GM21717 (cell line): Measurements from ENCODE around the gene KMT5C.

Experiments
- ATAC-seq: cut with Tn5 transposase; IDR thresholded peaks from one replicate; pipeline ENCODE4 v1.9.1; 2021; ENCODE audit warnings: mild to moderate bottlenecking, moderate library complexity; ENCODE audit not compliant: unreplicated experiment

KMT5C gene

DNA sequence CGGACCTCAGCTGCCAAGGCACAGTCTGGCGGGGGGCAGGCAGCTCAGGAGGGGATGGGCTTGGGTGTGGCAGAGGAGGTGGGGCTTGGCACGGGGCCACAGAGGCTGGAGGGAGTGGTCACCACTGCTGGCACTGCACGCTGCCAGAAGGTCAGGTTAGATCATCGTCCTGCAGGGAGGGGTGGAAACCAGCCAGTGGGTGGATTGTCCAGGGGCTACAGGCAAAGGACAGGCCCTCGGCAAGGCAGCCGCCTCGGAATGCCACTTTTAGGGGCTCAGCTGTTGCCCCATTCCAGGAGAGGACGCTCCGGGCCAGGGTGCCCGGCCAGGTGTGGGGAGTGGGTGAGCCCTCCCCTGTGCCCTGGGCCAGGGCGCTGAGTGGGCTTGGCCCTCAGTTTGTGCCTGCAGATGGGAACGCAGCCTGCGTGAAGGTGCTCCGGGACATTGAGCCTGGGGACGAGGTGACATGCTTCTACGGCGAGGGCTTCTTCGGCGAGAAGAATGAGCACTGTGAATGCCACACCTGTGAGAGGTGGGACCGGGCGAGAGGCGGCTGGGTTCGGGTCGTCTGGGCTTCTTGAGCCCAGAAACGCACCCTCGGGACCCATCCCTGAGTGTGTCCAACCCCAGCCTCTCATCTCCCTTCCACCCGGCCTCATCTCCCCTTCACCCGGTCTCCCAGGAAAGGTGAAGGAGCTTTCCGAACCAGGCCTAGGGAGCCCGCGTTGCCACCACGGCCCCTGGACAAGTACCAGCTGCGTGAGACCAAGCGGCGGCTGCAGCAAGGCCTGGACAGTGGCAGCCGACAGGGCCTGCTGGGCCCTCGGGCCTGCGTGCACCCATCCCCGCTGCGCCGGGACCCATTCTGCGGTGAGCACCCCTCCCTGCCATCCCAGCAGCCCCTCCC is 6.4 kb downstream of the KMT5C start:
- ATAC-seq, result no peak

GRCh38 chr19:55346725-55347441 is 7.2 kb downstream of the KMT5C start:
- no peak for ATAC-seq

- ATAC-seq, result no peak
Measured at GRCh38 chr19:55347442-55348009, 7.8 kb downstream of the KMT5C start.

- ATAC-seq, result no peak
Measured at GRCh38 chr19:55348317-55349034, 8.8 kb downstream of the KMT5C start.

- ATAC-seq, result no peak
Measured at GRCh38 chr19:55350620-55351315, 11.1 kb downstream of the KMT5C start.

DNA sequence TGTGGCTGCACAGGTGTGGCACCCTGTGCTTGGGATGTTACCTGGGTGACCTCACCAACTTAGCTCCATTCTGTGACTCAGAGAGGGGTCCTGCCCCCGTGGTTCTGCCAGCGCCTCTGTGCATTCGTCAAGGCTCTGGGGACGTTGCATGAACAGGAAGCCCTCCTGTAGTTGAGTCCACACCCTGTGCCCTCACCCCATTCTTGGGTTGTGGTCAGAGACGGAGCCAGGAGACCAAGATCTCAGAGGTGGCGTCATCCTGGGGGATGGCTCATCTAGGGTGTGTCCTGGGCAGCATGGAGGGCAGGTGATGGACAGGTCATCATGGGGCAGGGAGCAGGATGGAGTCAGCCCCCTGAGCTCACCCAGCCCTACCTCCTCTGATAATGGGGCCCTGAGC is 12.4 kb downstream of the KMT5C start:
- no peak for ATAC-seq

DNA sequence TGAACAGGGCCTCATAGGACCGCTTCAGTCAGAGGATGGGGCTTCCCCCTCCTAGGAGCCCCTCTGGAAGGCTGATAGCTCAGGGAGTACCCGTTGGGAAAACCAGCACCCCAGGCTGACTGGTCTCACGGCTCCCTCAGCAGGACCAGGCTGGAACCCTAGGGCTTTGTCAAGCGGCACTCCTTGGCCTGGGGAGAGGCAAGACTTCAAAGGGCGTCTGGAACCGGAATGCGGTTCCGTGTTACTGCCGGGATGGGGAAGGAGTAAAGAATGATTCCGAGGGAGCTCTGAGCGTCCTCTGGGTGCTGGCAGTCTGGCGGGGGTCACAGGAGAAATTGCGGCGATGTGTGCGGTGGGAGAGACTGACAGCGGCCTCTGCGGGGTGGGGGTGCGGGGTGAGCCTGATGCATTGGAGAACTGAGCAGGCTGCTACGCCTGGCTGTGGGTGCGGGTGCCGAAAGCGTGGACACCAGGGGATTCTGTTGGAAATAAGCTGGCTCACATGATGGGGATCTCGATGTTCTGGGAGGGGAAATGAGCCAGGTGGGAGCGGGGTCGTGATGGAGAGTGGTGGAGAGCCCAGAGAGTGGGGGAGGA is 13.0 kb downstream of the KMT5C start:
- ATAC-seq, result no peak

DNA sequence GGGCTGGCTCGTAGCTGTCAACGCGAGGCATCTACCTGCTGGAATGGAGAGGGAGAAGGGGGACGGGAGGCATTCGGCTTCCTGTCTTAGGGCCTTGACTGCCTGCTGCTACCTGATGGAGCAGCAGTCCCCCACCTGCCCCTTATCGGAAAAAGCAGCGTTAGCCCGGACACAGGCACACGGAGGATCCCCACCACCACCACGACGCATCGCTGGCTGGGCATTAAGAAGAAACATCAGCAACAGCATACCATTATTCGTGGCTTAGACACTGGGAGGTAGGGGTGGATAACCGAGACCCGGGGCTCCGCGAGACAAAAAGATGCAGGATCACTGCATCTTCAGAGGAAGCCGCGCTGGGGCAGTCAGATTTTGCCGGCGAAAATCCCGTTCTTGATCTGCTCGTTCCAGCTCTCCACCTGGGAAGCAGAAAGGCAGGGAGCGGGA is 13.7 kb downstream of the KMT5C start:
- ATAC-seq, result no peak

GRCh38 chr19:55353803-55354697 is 14.4 kb downstream of the KMT5C start:
- no peak for ATAC-seq

DNA sequence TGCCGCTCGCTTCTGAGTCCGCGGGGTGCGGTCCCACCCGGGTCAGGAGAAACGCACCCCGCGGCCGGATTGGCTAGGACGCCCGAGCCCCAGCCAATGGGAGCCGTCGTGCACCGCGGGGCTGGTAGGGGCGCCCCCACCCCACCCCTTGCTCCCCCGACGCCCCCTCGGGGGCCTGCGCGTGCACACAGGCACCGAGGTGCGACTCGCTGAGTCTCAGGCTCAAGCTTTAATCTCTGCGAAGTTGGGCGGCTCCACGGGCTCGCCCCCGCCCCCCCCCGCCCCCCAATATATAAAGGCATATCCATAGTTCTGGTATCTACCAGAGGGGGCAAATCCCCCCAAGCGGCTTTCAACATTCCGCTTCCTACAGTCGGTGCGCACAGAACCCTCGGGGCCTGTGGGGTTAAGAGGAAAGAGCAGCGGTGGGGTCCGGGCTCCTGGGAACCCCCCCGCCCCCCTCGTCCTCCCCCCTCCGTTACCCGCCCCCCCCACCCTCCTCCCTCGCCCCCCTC is 15.1 kb downstream of the KMT5C start, which contains the start of gene COX6B2:
Gene COX6B2, minus strand, starts transcription at position 22 of the 515 bp plus-strand sequence. CDS start 198 bp downstream, outside the sequence.
- ATAC-seq, result no peak

DNA sequence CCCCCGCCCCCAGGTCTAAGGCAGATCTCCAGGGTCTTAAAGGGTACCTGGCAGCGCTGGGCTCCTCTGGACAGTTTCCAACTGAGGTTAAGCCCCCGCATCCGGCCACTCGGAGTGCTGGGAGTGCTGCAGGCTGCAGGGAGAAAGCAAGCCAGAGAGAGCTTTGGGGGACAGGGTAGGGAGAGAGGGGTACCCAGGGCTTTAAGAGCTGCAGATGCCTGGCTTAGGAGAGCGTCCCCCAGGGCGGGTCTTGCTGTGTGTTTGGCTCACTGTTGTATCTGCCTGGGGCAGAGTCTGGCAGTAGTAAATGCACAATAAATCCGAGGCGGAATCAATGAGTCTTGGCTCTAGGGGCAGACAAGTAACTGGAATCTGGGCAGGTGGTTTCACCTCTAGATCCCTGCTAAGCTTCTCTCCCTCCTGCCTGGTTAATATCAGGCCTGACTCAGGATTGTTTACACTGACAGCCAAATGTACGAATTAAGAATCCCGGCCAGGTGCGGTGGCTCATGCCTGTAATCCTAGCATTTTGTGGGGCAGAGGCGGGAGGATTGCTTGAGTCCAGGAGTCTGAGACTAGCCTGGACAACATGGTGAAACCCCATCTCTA is 15.6 kb downstream of the KMT5C start:
- no peak for ATAC-seq

GRCh38 chr19:55358493-55358892 is 18.8 kb downstream of the KMT5C start:
- ATAC-seq, result no peak

DNA sequence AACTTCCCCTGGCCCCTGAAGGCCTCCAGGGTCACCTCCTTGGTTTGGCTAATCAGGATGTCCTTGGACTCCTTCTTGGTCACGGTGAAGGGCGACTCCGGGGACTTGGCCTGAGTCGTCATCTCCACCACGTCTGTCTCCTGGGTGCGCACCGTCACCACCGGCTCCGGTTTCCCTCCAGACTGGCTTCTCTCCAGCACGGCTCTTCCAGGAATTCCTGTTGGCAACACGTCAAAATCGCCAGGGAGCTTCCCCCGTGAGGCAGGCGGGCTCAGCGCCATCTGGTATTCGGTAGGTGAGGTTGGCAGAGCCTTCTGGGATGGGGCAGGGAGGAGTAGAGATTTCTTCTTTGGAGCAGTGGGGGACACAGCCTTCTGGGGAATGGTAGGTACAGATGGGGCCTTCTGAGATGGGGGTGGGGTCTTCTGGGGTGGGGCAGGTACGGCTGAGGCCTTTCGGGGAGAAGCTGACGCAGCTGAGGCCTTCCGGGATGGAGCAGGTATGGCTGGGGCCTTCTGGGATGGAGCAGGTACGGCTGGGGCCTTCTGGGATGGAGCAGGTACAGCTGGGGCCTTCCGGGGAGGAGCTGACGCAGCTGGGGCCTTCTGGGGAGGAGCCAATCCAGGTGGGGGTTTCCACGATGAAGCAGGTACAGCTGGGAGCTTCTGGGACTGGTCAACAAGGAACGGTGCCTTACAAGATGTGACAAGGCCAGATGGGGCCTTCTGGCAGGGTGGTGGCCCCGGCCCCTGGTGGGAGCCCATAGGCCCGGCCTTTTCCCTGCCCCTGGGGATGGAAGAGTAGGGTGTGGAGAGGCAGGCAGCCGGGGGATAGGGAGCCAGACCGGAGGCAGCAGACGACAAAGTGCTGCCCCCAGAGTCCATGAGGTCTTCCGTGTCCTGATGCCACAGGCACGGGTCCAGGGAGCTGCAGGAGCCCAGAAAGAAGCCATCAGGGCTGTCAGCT is 19.6 kb downstream of the KMT5C start:
- no peak for ATAC-seq

GRCh38 chr19:55360902-55361301 is 21.2 kb downstream of the KMT5C start:
- ATAC-seq, result no peak

GRCh38 chr19:55362174-55362989 is 22.7 kb downstream of the KMT5C start:
- no peak for ATAC-seq

DNA sequence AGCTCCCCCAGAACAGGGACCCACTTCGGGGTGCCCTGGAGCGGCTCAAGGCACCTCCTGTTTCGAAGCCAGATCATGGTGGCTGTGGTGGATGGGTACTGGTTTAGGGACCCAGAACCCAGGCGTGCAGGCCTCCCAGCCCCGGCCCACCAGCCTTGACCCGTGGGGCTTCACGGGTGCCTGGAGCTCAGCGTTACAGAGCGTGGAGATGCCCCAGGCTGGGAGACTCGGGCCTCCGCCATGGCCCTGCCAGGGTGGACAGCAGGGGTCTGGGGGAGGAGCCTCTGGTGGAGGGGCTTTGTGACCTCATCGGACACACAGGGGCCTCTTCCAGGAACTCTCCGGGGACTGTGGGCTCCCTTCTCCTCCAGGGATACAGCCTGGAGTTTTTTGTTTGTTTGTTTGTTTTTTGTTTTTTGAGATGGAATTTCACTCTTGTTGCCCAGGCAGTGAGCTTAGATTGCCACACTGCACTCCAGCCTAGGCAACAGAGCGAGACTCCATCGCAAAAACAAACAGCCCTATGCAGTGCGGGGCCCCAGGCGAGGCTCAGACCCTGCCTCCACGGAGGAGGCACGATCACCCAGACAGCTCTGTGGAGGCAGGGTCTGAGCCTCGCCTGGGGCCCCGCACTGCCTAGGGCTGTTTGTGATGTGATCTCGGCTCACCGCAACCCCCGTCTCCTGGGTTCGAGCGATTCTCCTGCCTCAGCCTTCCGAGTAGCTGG is 23.5 kb downstream of the KMT5C start, which contains the start of gene GARIN5B:
Gene GARIN5B, minus strand, starts transcription at position 271 of the 727 bp plus-strand sequence. Its CDS starts 194 bp downstream, at position 77.
- no peak for ATAC-seq
